GM19397 (cell line): ENCODE data around the gene MAOB.

Experiments
- ATAC-seq: cut with Tn5 transposase; IDR thresholded peaks from one replicate; pipeline ENCODE4 v1.9.1; 2021; ENCODE audit warnings: mild to moderate bottlenecking, moderate library complexity; ENCODE audit not compliant: unreplicated experiment

The MAOB gene

GRCh38 chrX:43861750-43862149 lies 20.5 kb downstream of the MAOB start:
- no peak for ATAC-seq

- no peak for ATAC-seq
Observed at GRCh38 chrX:43860646-43861370, 21.4 kb downstream of the MAOB start.

GRCh38 chrX:43853225-43853828 lies 28.9 kb downstream of the MAOB start:
- no peak for ATAC-seq

GRCh38 chrX:43850629-43851028 lies 31.6 kb downstream of the MAOB start:
- ATAC-seq, result no peak

- no peak for ATAC-seq
Observed at GRCh38 chrX:43849173-43849572, 33.1 kb downstream of the MAOB start.

GRCh38 chrX:43847352-43847751 lies 34.9 kb downstream of the MAOB start:
- no peak for ATAC-seq

- ATAC-seq, result no peak
Observed at GRCh38 chrX:43846558-43846957, 35.7 kb downstream of the MAOB start.

- ATAC-seq, result no peak
Observed at GRCh38 chrX:43845776-43846175, 36.5 kb downstream of the MAOB start.

- ATAC-seq, result no peak
Observed at GRCh38 chrX:43840265-43840664, 42.0 kb downstream of the MAOB start.

- no peak for ATAC-seq
Observed at GRCh38 chrX:43836435-43837184, 45.6 kb downstream of the MAOB start.

GRCh38 chrX:43835559-43835958 lies 46.7 kb downstream of the MAOB start:
- no peak for ATAC-seq

GRCh38 chrX:43827791-43828190 lies 54.5 kb downstream of the MAOB start:
- ATAC-seq, result no peak

- ATAC-seq, result no peak
Observed at GRCh38 chrX:43822014-43822413, 60.2 kb downstream of the MAOB start.

GRCh38 chrX:43817444-43817843 lies 64.8 kb downstream of the MAOB start:
- ATAC-seq, result no peak

- no peak for ATAC-seq
Observed at GRCh38 chrX:43815209-43815608, 67.0 kb downstream of the MAOB start.

GRCh38 chrX:43813898-43814297 lies 68.4 kb downstream of the MAOB start:
- ATAC-seq, result no peak

GRCh38 chrX:43813319-43813718 lies 68.9 kb downstream of the MAOB start:
- ATAC-seq, result no peak

- ATAC-seq, result no peak
Observed at GRCh38 chrX:43809463-43809862, 72.8 kb downstream of the MAOB start.

- no peak for ATAC-seq
Observed at GRCh38 chrX:43808231-43808630, 74.0 kb downstream of the MAOB start.

GRCh38 chrX:43805579-43805978 lies 76.7 kb downstream of the MAOB start:
- no peak for ATAC-seq

- no peak for ATAC-seq
Observed at GRCh38 chrX:43804021-43804420, 78.2 kb downstream of the MAOB start.
